Stomach (tissue), 4 donors: ENCODE data around the gene AAMP.
A peak's percentile ranks its signal among the peaks of the same experiment; 100 is the strongest.

ENCODE experiments used
- EP300 ChIP-seq: sonication (generic); formaldehyde crosslinking; IDR thresholded peaks from one replicate; pipeline ENCODE4 v1.6.1; 2017; ENCODE audit warnings: antibody characterized with exemption
- POLR2A ChIP-seq, 4 donors: fragments of 450-650 bp; IDR thresholded peaks; one replicate each; pipeline ENCODE4 v1.6.1; 2016; ENCODE audit warnings: antibody characterized with exemption in 4 of 4, control low read depth in 2 of 4, mild to moderate bottlenecking in 1 of 4, moderate library complexity in 1 of 4
- POLR2AphosphoS5 ChIP-seq, 3 donors: sonication (generic); formaldehyde crosslinking; IDR thresholded peaks; one replicate each; pipeline ENCODE4 v1.6.1; 2016; ENCODE audit warnings: antibody characterized with exemption in 3 of 3
- TF ChIP-seq, protein P1 (sequence below), 7 experiments: fragments of 450-650 bp in 4 of 7; fragments of 200-600 bp in 3 of 7; sonication (generic) in 3 of 7; IDR thresholded peaks; one replicate each; pipeline ENCODE4 v1.5.1; 2016 to 2019; ENCODE audit warnings: antibody characterized with exemption in 7 of 7, control low read depth in 2 of 7, mild to moderate bottlenecking in 1 of 7

DNA sequence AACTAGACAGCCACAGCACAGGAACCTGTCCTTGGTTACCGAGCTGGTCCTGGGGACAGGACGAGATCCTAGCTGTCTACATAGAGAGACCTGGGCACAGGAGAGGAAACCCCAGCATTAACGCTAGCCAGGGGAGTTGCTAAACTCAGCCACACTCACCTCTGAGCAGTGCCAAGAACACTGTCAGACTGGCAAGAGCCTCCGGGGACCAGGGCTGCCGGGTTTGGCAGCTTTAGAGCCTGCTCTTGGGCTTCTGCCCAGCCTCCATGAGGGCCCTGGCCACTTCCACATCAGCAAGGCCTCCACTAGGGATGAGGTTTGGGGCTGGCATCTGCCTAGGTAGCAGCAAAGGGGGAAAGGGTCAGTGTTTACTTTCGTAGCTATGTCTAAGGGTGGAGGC is 15.7 kb upstream of the AAMP start:
- TF ChIP-seq, protein P1, sequence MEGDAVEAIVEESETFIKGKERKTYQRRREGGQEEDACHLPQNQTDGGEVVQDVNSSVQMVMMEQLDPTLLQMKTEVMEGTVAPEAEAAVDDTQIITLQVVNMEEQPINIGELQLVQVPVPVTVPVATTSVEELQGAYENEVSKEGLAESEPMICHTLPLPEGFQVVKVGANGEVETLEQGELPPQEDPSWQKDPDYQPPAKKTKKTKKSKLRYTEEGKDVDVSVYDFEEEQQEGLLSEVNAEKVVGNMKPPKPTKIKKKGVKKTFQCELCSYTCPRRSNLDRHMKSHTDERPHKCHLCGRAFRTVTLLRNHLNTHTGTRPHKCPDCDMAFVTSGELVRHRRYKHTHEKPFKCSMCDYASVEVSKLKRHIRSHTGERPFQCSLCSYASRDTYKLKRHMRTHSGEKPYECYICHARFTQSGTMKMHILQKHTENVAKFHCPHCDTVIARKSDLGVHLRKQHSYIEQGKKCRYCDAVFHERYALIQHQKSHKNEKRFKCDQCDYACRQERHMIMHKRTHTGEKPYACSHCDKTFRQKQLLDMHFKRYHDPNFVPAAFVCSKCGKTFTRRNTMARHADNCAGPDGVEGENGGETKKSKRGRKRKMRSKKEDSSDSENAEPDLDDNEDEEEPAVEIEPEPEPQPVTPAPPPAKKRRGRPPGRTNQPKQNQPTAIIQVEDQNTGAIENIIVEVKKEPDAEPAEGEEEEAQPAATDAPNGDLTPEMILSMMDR (IDR thresholded peaks at IDR 0.05): no peak
- TF ChIP-seq POLR2AphosphoS5 (IDR thresholded peaks at IDR 0.05) (peak in 2 of 3 donors; percentile 53 to 63), POLR2A (IDR thresholded peaks at IDR 0.05) (no peak), EP300 (no peak)
